Keratinocyte (primary cell): Measurements from ENCODE around the gene LEKR1. TPM values are rescaled to one million over a fixed set of nuclear protein-coding genes. Genes with fewer than 3 reads are reported as not detected.

Experiments used
- DNase-seq: peaks from one replicate; pipeline ENCODE4 v3.0.0-alpha.2; 2011; ENCODE audit warnings: low read depth, missing footprints, low spot score
- FAIRE-seq: peaks from 2 replicates; lab custom pipeline; 2011; peaks lifted over from hg19 to GRCh38; lab: Jason Lieb, UNC
- H2AFZ ChIP-seq: 2 replicates; pipeline ENCODE4 v1.6.0; 2012; ENCODE audit warnings: low read length, control low read depth, inconsistent platforms; ENCODE audit not compliant: control insufficient read depth
- H3K27ac ChIP-seq: 2 replicates; pipeline ENCODE4 v1.5.1; 2011; ENCODE audit warnings: low read length; ENCODE audit not compliant: control insufficient read depth, insufficient read depth
- H3K27me3 ChIP-seq: 3 replicates; pipeline ENCODE4 v1.6.0; 2011; ENCODE audit warnings: low read length; ENCODE audit not compliant: control insufficient read depth, insufficient read depth; ENCODE audit errors: extremely low read depth
- H3K36me3 ChIP-seq, 2 experiments: 2 replicates in 1 of 2; 3 replicates in 1 of 2; pipeline ENCODE4 v1.5.1; 2011; ENCODE audit warnings: low read length in 2 of 2, mild to moderate bottlenecking in 1 of 2; ENCODE audit not compliant: control insufficient read depth in 2 of 2, insufficient read depth in 2 of 2; ENCODE audit errors: extremely low read depth in 1 of 2
- H3K4me1 ChIP-seq: 3 replicates; pipeline ENCODE4 v1.5.1; 2011; ENCODE audit warnings: low read length; ENCODE audit not compliant: control insufficient read depth, insufficient read depth; ENCODE audit errors: extremely low read depth
- H3K4me2 ChIP-seq: 3 replicates; pipeline ENCODE4 v1.6.0; 2011; ENCODE audit warnings: low read depth, low read length; ENCODE audit not compliant: control insufficient read depth, insufficient read depth; ENCODE audit errors: extremely low read depth
- H3K4me3 ChIP-seq, 3 experiments: fragments of 200-600 bp in 1 of 3; sonication (generic) in 1 of 3; 2 replicates in 2 of 3; 3 replicates in 1 of 3; pipeline ENCODE4 v1.5.1; 2011 to 2016; ENCODE audit warnings: low read length in 3 of 3, mild to moderate bottlenecking in 3 of 3, control low read depth in 2 of 3, inconsistent platforms in 1 of 3, low read depth in 1 of 3, mixed read lengths in 1 of 3, mixed run types in 1 of 3, moderate library complexity in 1 of 3; ENCODE audit not compliant: control insufficient read depth in 2 of 3, insufficient read depth in 2 of 3; ENCODE audit errors: extremely low read depth in 1 of 3
- H3K79me2 ChIP-seq: 2 replicates; pipeline ENCODE4 v1.6.0; 2012; ENCODE audit warnings: low read length; ENCODE audit not compliant: control insufficient read depth, insufficient read depth
- H3K9ac ChIP-seq: 3 replicates; pipeline ENCODE4 v1.6.0; 2011; ENCODE audit warnings: low read length; ENCODE audit not compliant: control insufficient read depth, insufficient read depth; ENCODE audit errors: extremely low read depth
- H3K9me1 ChIP-seq: 3 replicates; pipeline ENCODE4 v1.6.0; 2011; ENCODE audit warnings: low read length; ENCODE audit not compliant: control insufficient read depth, insufficient read depth; ENCODE audit errors: extremely low read depth
- H3K9me3 ChIP-seq: 2 replicates; pipeline ENCODE4 v1.5.1; 2012; ENCODE audit warnings: low read depth, low read length; ENCODE audit not compliant: control insufficient read depth
- H4K20me1 ChIP-seq: 3 replicates; pipeline ENCODE4 v1.6.0; 2011; ENCODE audit warnings: low read length; ENCODE audit not compliant: control insufficient read depth, insufficient read depth; ENCODE audit errors: extremely low read depth
- EZH2 ChIP-seq: IDR thresholded peaks from one replicate; pipeline ENCODE4 v1.6.1; 2012; ENCODE audit warnings: inconsistent platforms, mild to moderate bottlenecking, low read length, moderate library complexity
- dilution Hi-C: fragments of 300-500 bp; cut with MboI; formaldehyde crosslinking; loops from one replicate; pipeline ENCODE4 v1.7.0; 2020; ENCODE audit warnings: low sequenced_read_pairs; ENCODE audit not compliant: extremely low pct_ligation_motif_present
- polyA plus RNA-seq, 5 experiments: library from polyadenylated mRNA; depleted of rRNA in 3 of 5; stranded (reverse) in 3 of 5; stranded (forward) in 1 of 5; unstranded in 1 of 5; fragments of >200 nt; gene quantifications; 1 replicate in 1 of 5; 2 replicates in 3 of 5; 3 replicates in 1 of 5; pipeline versions ENCODE4 v1.2.1 to v1.2.3, GENCODE V29; 2011 to 2012; ENCODE audit warnings: missing spikeins in 2 of 5, low read depth in 1 of 5, low replicate concordance in 1 of 5
- TF ChIP-seq, protein P1 (sequence below), 3 experiments: IDR thresholded peaks in 1 of 3; conservative IDR thresholded peaks in 1 of 3; optimal IDR thresholded peaks in 1 of 3; 2 replicates in 2 of 3; 3 replicates in 1 of 3; pipeline versions ENCODE3 to v1.5.1; 2011; ENCODE audit warnings: low read length in 3 of 3, mild to moderate bottlenecking in 3 of 3, moderate library complexity in 2 of 3, control low read depth in 1 of 3, inconsistent platforms in 1 of 3; ENCODE audit not compliant: insufficient read depth in 2 of 3; ENCODE audit errors: extremely low read depth in 1 of 3

The LEKR1 gene
- polyA plus RNA-seq, 1 donor (not counting 4 experiments of a cell fraction or from before 2014, with no cell fraction given) = 0.63 TPM

DNA sequence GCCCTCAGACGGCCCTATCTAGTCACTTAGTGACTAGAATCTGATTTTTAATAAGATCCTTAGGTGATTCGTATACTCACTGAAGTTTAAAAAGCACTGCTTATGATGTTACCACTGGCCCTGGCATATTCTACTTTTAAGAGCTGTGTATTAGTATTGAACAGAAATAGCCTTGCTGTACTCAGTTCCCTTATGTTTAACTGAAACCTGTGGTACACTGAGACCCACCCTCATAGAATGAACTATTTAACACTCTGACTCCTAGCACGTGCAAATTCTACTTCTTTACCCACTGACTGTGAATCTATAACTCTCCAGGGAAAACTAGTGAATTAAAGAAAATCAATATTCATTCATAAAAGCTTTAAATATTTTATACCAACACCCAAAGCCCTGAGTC lies 224.9 kb downstream of the LEKR1 start:
- no peaks in the 10 kb centered on the region for H3K9me3 ChIP-seq
- no peak for TF ChIP-seq EZH2
- TF ChIP-seq, protein P1, sequence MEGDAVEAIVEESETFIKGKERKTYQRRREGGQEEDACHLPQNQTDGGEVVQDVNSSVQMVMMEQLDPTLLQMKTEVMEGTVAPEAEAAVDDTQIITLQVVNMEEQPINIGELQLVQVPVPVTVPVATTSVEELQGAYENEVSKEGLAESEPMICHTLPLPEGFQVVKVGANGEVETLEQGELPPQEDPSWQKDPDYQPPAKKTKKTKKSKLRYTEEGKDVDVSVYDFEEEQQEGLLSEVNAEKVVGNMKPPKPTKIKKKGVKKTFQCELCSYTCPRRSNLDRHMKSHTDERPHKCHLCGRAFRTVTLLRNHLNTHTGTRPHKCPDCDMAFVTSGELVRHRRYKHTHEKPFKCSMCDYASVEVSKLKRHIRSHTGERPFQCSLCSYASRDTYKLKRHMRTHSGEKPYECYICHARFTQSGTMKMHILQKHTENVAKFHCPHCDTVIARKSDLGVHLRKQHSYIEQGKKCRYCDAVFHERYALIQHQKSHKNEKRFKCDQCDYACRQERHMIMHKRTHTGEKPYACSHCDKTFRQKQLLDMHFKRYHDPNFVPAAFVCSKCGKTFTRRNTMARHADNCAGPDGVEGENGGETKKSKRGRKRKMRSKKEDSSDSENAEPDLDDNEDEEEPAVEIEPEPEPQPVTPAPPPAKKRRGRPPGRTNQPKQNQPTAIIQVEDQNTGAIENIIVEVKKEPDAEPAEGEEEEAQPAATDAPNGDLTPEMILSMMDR (optimal IDR thresholded peaks at IDR 0.05 in 1 of 3, IDR thresholded peaks at IDR 0.05 in 1 of 3, conservative IDR thresholded peaks at IDR 0.05 in 1 of 3; ENCODE audit: extremely low read depth in 1 of 3, insufficient read depth in 2 of 3, low read length in 3 of 3) = no peak
- no peak overlapping the region for H3K9ac ChIP-seq
- H4K20me1 ChIP-seq = no peaks in the 10 kb centered on the region
- no peak overlapping the region for H3K27ac ChIP-seq
- H3K4me1 ChIP-seq = no peaks in the 10 kb centered on the region
- dilution Hi-C loops = no loop called here
- no peak overlapping the region for H3K4me2 ChIP-seq
- FAIRE-seq (no peak), DNase-seq (no peak)
- H3K27me3 ChIP-seq = no peaks in the 10 kb centered on the region
- no peaks in the 10 kb centered on the region for H3K36me3 ChIP-seq
- no peak overlapping the region for H2AFZ ChIP-seq
- no peaks in the 10 kb centered on the region for H3K79me2 ChIP-seq
- H3K9me1 ChIP-seq = no peaks in the 10 kb centered on the region
- no peak overlapping the region for H3K4me3 ChIP-seq

DNA sequence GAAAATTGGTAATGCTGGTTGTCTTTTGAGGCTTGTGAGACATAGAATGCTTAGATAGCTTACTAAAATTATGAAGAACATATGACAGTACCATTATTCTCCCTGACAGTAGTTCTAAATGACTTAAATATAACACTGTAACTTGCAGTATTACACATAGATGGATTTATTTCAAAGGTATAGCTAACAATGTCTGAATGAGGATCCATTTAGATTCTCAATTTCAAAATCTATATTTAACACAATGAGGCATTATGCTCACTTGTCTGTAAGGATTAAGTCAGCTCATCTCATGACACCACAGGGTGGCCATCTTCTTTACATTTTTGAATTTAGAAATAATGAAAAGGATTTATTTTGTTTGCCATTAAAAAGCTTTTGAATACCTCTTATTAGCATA lies 225.4 kb downstream of the LEKR1 start:
- no peak overlapping the region for H3K4me3 ChIP-seq
- no peaks in the 10 kb centered on the region for H3K9me1 ChIP-seq
- H3K9me3 ChIP-seq = no peaks in the 10 kb centered on the region
- dilution Hi-C loops = no loop called here
- no peak overlapping the region for H3K4me2 ChIP-seq
- H3K27me3 ChIP-seq = no peaks in the 10 kb centered on the region
- H4K20me1 ChIP-seq = no peaks in the 10 kb centered on the region
- H3K79me2 ChIP-seq = no peaks in the 10 kb centered on the region
- no peak overlapping the region for H3K9ac ChIP-seq
- H2AFZ ChIP-seq = no peak overlapping the region
- no peak for DNase-seq
- TF ChIP-seq EZH2 = no peak
- TF ChIP-seq, protein P1 (optimal IDR thresholded peaks at IDR 0.05 in 1 of 3, IDR thresholded peaks at IDR 0.05 in 1 of 3, conservative IDR thresholded peaks at IDR 0.05 in 1 of 3; ENCODE audit: extremely low read depth in 1 of 3, insufficient read depth in 2 of 3, low read length in 3 of 3) = no peak
- H3K4me1 ChIP-seq = no peaks in the 10 kb centered on the region
- H3K27ac ChIP-seq = no peak overlapping the region
- no peak for FAIRE-seq
- H3K36me3 ChIP-seq = no peaks in the 10 kb centered on the region
